Peyer's patch (tissue), 4 donors: ENCODE measurements around the gene PLEKHN1.

Experiments
- POLR2A ChIP-seq, 2 donors: fragments of 450-650 bp; IDR thresholded peaks; one replicate each; pipeline ENCODE4 v1.5.1; 2017; ENCODE audit warnings: antibody characterized with exemption in 2 of 2, mild to moderate bottlenecking in 2 of 2, moderate library complexity in 2 of 2
- TF ChIP-seq, protein P1 (sequence below), 6 experiments: fragments of 450-650 bp in 4 of 6; fragments of 200-600 bp in 2 of 6; sonication (generic) in 1 of 6; IDR thresholded peaks; one replicate each; pipeline ENCODE4 v1.5.1; 2017 to 2019; ENCODE audit warnings: antibody characterized with exemption in 6 of 6, mild to moderate bottlenecking in 3 of 6, moderate library complexity in 1 of 6

- TF ChIP-seq POLR2A (IDR thresholded peaks at IDR 0.05): no peak
- TF ChIP-seq, protein P1, sequence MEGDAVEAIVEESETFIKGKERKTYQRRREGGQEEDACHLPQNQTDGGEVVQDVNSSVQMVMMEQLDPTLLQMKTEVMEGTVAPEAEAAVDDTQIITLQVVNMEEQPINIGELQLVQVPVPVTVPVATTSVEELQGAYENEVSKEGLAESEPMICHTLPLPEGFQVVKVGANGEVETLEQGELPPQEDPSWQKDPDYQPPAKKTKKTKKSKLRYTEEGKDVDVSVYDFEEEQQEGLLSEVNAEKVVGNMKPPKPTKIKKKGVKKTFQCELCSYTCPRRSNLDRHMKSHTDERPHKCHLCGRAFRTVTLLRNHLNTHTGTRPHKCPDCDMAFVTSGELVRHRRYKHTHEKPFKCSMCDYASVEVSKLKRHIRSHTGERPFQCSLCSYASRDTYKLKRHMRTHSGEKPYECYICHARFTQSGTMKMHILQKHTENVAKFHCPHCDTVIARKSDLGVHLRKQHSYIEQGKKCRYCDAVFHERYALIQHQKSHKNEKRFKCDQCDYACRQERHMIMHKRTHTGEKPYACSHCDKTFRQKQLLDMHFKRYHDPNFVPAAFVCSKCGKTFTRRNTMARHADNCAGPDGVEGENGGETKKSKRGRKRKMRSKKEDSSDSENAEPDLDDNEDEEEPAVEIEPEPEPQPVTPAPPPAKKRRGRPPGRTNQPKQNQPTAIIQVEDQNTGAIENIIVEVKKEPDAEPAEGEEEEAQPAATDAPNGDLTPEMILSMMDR (IDR thresholded peaks at IDR 0.05): no peak
These were observed 45.8 kb upstream of the PLEKHN1 start for GRCh38 chr1:920521-920920.
